Loucy (cell line): Measurements from ENCODE around the gene KIRREL3.

Experiments used
- EZH2phosphoT487 ChIP-seq: fragments of 200-600 bp; IDR thresholded peaks from 2 replicates; pipeline ENCODE4 v1.6.1; 2018; ENCODE audit warnings: antibody characterized with exemption, mild to moderate bottlenecking, moderate library complexity, borderline replicate concordance
- TF ChIP-seq, protein P1 (sequence below): fragments of 200-600 bp; sonication (generic); conservative IDR thresholded peaks from 2 replicates; pipeline ENCODE4 v1.5.1; 2014; ENCODE audit warnings: mild to moderate bottlenecking, antibody characterized with exemption, low read length

DNA sequence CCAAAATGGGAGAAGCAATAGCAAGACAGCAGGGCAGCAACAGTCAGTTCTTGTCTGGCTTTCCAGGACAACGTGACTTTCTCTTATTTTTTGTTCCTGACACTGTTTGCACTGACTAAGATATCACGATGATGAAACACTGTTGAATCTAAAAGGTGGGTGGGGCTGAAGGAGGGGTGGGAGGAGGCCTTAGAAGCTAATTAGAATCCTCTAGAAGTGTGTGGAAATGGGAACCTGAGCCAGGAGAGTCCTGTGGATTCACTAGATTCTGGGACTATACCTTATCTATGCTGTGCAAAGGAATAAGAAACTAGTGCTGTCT, 344.8 kb downstream of the KIRREL3 start:
- TF ChIP-seq, protein P1, sequence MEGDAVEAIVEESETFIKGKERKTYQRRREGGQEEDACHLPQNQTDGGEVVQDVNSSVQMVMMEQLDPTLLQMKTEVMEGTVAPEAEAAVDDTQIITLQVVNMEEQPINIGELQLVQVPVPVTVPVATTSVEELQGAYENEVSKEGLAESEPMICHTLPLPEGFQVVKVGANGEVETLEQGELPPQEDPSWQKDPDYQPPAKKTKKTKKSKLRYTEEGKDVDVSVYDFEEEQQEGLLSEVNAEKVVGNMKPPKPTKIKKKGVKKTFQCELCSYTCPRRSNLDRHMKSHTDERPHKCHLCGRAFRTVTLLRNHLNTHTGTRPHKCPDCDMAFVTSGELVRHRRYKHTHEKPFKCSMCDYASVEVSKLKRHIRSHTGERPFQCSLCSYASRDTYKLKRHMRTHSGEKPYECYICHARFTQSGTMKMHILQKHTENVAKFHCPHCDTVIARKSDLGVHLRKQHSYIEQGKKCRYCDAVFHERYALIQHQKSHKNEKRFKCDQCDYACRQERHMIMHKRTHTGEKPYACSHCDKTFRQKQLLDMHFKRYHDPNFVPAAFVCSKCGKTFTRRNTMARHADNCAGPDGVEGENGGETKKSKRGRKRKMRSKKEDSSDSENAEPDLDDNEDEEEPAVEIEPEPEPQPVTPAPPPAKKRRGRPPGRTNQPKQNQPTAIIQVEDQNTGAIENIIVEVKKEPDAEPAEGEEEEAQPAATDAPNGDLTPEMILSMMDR = no peak
- no peak for TF ChIP-seq EZH2phosphoT487
